DMS153 (cell line): ENCODE results near the gene NANP.
"Not testable (repeated sequence)": the region's sequence is repeated elsewhere in the genome, so short reads cannot be mapped to it uniquely, and the experiment has no call there.

Experiments used
- DNase-seq: peaks from one replicate; lab custom pipeline; 2025; lab: John Stamatoyannopoulos, UW

The NANP gene

DNA sequence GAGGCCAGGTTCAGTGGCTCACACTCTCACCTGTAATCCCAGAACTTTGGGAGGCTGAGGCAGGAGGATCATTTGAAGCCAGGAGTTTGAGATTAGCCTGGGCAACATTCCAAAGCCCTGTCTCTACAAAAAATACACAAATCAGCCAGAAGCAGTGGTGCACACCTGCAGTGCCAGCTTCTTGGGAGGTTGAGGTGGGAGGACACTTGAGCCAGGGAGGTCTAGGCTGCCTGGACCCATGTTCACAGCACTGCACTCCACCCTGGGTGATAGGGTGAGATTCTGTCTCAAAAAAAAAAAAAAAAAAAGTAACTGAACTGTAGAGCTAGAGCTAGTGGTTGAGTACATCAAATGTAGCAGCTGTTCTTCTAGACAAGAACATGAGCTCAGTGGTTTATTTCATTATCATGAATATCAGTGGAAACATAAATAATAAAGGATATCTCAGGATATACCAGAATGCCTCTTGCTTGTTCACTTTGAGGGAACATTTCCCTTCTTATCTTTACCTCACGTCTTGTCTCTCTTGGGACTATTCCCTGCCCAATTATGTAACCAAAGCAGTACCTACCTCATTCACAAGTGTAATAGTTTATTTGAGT lies 17.6 kb downstream of the NANP start:
- DNase-seq: no peak

DNA sequence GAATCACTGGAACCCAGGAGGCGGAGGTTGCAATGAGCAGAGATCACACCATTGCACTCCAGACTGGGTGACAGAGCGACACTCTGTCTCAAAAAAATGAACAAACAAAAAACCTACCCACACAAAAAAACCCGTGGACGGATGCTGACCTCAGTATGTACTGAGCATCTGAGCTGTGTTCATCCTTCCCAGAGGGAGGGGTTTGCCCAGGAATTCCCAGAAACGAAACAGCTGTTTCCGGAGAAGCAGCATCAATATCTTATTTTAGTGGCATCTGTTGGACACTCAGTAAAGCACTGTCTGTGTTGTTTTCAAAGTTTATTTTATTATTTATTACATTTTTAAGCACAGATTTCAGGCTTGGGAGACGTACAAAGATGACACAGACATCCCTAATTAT lies 18.7 kb downstream of the NANP start:
- no peak for DNase-seq

DNA sequence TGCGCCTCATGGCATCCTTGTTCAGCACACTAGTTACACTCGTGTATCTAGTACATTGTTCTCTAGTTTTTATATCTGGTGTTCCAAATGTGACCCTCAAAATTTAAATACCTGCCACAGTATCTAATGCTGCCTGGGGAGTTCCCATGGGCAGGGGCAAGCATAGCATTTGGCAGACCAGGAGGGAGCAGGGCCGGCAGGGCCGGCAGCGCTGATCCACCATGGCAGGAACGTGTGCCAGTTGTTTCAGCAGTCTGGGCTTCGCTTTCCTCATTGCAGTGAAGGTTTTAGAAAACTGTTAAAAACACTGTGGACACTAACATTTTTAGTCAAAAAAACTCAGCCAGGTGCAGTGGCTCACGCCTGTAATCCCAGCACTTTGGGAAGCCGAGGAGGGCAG lies 19.2 kb downstream of the NANP start:
- DNase-seq: no peak

DNA sequence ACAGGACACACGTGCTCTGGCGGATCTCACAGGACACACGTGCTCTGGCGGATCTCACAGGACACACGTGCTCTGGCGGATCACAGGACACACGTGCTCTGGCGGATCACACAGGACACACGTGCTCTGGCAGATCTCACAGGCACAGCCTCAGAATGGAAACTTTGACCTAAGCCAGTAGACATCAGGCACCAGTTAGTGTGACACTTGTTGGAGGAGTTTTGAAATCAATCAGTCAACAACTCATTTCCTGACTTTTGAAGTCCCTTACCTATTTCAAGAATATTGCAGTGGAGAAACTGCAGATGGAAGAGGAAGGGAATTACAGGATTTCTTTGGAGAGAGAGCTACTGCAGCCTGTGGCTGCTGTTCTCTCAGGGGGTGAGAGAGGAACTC lies 20.9 kb downstream of the NANP start:
- not testable (repeated sequence) for DNase-seq

DNA sequence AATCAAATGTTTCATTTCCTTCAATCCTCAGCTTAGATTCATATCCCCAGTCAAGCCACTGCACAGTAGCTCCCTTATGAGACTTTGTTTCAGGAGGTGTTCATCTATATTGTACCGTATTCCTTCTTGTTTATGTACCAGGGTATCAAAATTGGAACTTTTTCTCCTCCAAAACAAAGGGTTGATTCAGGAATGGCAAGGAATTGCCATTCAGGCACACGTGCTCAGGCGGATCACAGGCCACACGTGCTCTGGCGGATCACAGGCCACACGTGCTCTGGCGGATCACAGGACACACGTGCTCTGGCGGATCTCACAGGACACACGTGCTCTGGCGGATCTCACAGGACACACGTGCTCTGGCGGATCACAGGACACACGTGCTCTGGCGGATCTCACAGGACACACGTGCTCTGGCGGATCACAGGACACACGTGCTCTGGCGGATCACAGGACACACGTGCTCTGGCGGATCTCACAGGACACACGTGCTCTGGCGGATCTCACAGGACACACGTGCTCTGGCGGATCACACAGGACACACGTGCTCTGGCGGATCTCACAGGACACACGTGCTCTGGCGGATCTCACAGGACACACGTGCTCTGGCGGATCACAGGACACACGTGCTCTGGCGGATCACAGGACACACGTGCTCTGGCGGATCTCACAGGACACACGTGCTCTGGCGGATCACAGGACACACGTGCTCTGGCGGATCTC lies 21.5 kb downstream of the NANP start:
- DNase-seq: not testable (repeated sequence)

DNA sequence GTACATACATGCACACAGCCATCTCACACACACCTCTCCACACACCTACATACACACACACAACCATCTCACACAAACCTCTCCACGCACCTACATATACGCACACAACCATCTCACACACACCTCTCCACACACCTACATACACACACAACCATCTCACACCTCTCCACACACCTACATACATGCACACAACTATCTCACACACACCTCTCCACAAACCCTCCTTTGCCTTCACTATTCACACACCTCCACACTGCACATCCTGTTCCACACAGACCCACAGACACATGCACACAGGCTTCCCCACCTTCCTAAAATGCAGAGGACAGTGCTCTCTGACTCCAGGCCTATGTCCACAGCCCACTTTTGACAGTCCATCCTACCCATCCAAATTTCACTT lies 22.2 kb downstream of the NANP start:
- DNase-seq: no peak

DNA sequence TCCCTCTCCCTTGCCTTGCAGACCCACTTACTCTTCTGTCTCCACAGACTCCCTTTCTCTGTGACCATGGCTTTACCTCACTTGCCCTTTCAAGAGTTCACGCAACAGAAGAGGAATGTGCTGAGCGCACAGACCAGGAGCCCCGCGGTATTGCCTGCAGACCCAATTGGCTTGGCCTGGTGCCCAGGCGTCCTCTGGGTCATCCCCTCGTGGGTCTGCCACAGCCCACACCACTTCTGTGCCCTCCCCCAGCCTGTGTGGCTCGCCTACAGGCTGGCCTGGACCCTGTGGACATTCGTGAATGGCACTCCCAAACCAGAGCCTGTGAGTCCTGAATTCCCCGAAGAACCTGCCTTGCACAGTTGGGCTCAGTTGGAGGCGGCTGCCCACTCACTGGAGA lies 23.2 kb downstream of the NANP start:
- no peak for DNase-seq

DNA sequence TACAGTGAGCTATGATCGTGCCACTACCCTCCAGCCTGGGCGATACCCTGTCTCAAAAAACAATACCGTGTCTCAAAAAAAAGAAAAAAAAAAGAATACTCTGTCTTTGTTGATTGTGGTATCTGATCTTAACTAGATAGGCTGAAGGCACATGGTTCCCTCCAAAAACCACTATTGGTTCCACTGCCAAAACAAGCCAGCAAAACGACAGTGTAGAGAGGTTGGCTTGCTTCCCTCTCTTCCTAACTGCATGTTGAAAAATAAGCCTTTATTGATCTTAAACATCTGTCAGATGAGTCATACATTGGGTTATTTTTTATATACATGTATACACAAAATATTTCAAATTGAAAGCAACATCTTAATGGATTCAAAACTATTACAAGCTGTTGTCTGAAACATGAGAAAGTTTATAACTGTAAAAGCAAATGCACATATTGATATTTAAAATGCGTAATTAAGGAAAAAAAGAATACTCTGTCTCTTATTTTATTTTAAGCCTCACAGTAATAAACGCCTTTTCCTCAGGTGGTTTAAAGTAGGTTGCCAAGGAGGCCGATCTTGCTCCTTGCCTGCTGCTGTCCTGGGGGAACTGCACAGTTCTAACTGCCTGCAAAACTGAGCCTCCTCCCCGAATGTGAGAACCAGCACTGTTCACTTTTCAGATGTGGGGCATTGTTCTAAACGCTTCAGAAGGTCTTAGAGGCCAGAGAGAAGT lies 31.5 kb downstream of the NANP start:
- DNase-seq: no peak

DNA sequence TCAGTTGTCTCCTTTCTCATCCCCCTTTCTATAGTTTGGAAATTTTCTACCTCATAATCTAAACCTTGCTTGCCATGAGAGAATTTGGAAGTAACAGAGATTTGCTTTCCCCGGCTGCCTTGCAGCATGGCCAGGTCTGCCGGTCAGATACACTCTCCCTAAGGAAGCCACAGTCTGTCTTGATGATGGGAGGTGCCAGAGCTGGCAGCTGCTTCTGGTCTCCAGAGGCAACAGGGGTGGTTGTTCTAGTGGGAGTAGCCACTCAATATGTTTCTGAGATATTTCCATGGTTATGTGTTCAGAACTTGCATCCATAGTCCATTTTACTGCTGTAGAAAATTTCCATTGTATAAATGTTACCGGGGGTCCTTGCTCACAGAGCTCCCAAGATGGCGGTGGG lies 33.0 kb downstream of the NANP start:
- DNase-seq: not testable (repeated sequence)

DNA sequence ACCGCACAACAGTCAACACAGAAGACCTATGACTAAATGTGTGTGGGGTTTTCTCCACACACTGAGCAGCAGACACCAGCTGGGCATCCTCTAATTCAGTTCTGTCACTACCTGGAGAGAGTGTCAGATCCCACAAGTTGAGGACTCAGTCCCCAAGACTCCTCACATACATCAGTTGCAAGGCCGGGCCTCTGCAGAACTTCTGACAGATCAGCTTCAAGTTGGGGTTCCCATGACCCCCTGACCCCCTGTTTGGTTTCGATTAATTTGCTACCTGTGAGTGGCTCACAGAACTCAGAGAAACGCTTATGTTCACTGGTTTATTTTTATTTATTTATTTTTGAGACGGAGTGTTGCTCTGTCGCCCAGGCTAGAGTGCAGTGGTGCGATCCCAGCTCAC lies 35.3 kb downstream of the NANP start:
- DNase-seq: no peak

DNA sequence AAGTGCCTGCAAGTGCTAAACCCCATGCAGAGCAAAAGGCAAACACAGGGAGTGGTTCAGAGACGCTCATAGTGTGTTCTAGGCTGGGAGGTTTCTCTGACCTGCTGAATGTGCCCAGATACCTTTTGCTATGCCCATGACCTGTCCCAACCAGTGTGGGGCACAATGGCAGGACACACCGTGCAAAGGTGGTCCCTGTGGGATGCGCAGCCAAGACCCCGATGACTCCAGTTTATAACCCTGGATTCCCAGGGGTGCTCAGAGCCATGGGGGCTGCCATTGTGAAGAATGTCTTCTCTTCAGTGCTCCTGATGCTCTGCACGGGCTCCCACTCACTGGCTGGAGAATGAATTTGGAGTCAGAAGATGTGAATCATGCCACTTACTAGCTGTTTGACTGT lies 36.3 kb downstream of the NANP start:
- no peak for DNase-seq

DNA sequence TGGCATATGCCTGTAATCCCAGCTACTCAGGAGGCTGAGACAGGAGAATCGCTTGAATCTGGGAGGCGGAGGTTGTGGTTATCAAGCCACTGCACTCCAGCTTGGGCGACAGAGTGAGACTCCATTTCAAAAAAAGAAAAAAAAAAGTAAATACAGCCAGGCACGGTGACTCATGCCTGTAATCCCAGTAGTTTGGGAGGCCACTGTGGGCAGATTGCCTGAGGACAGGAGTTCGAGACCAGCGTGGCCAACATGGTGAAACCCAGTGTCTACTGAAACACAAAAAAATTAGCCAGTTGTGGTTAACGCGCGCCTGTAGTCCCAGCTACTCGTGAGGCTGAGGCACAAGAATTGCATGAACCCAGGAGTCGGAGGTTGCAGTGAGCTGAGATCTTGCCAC lies 36.9 kb downstream of the NANP start:
- DNase-seq: no peak

DNA sequence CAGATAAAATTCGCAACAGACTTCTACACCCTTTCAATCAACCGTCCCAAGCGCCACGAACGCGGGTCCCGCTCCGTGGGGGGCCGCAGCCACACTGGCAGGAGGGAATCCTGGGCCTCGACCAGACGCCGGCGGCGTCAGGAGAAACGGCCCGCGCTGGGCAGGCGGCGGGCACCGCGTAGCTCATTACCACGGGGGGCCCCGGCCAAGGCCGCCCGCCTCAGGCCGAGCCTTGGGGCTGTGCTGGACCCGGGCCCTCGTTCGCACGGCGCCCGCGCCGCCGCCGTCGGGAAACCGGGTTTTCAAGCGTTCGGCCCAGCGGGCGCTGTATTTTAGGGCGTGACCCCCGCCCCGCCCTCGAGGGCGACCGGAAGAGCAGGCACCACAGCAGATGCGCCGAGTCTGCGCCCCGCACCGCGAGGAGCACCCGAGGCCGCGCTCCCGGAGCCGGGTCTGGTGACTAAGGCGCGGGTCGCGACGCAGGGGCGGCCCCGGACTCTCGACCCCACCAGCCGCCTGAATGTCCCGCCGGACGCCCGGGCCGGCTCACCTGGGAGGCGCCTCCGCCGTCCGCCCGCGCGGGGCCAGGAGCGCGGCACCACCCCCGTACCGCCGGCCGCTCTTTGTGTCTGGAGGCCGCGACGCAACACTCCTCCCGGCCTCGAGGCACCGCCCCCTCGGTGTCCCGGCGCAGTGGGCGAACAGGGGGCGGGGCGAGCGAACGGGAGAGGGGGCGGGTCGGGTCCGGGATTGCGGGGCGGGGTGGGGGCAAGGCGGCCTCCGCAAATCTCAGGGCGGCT lies 38.7 kb downstream of the NANP start, which contains the start of gene NINL:
NINL (minus strand) TSS at position 627 of the 800 bp plus-strand sequence. CDS start 58,944 bp downstream, outside the sequence.
- peak; percentile 39 for DNase-seq

DNA sequence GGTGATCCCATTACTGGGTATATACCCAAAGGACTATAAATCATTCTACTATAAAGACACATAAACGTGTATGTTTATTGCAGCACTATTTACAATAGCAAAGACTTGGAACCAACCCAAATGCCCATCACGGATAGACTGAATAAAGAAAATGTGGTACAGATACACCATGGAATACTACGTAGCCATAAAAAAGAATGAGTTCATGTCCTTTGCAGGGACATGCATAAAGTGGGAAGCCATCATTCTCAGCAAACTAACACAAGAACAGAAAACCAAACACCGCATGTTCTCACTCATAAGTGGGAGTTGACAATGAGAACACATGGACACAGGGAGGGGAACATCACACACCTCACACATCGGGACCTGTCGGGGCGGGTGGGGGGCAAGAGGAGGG lies 40.2 kb downstream of the NANP start:
- not testable (repeated sequence) for DNase-seq

DNA sequence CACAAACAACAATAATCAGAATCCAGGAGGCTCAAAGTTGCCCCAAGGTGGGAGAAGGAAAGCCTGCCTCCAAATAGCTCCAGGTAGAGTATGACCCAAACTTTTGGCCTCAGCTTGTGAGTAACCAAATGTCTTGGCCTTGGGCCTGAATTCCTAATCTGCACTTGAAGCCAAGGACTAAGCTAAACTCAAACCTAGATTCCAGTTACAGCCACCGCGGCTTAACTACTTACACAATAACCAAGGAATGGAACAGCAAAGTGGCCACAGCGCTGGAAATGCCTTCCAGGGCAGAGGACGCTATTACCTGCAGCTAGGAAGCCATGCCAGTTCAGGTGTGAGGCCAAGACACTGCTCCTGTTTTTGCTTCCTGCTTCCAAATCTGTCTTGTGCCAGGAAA lies 43.1 kb downstream of the NANP start:
- no peak for DNase-seq

DNA sequence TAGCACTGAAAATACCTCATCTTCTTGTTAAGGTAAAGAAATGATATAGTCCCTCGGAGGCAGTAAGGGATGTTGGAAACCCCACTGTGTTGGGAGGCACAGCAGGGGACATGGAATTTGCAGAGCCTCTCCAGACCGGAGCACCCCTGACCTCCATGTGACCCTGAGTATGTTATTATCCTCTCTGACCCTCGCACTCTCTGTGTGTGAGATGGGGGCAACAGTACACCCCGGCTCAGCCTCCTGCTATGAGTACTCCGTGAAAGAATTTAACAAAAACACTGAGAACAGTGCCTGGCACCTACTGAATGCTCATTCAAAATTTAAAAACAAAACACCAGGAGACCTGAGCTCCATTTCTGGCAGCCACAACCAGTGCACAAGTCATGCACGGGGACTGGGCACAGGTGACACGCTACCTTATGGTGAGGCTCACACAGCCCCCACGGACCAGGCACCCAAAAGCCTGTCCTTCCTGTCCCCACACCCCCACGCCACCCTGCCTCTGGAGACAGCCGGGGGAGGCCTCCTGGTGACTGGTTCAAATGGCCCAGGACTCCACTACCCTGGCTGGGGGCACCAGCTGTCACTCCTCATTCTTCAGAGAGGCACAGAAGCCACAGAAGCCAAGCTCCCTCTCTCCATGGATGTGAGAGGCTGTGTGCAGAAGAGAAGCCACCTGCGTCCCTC lies 44.6 kb downstream of the NANP start:
- DNase-seq: no peak

DNA sequence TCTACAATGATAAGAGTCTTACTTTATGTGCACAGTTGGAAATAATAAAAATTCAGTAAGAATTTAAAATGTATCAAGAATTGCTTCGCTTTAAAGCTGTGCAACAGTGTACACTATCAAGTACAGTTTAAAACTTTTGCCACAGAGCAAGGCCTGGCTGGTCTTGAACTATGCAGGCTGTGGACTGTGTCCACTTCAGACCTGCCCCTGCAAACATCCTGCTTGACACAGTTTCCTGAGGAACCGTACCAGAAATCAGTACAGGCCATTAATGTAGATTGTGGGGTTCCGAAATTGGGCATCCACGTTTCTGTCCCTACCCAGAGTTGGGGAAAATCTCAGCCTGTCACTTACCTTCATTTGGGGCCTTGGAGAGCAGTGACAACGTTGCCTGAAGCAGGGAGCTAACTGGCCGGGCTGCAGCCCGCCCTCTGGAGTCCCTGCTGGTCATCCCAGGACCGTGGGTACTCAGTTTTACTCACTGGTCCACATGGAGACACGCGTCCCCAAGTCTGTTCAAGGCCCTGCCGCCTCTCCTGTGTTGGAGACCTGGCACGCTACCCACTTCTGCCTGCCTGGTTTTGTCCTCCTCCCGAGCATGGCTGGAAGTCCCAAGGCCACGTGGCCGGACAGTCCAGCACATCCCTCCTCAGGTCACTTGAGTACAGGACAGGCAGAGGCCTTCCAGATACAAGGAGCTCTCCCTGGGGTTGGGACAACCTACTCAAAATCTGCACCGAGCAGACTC lies 46.9 kb downstream of the NANP start:
- DNase-seq: no peak

DNA sequence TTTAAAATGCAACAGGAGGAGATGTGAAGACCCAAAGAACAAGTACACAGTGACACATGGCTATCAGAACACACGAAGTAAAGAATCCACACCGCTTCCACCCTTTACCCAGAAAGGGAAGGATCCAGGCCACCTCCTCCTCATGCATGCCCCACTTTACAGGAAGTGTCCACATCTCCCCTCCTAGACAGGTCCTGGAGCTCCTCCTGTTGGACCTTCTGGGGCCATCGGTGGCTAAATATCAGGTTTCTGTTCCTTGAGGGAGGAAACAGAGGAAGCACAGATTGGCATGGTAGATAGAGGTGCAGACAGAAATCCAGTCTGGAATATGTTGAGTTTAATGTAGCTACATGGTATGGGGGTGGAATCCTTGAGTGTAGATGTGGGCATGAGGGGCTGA lies 49.4 kb downstream of the NANP start:
- DNase-seq: no peak

DNA sequence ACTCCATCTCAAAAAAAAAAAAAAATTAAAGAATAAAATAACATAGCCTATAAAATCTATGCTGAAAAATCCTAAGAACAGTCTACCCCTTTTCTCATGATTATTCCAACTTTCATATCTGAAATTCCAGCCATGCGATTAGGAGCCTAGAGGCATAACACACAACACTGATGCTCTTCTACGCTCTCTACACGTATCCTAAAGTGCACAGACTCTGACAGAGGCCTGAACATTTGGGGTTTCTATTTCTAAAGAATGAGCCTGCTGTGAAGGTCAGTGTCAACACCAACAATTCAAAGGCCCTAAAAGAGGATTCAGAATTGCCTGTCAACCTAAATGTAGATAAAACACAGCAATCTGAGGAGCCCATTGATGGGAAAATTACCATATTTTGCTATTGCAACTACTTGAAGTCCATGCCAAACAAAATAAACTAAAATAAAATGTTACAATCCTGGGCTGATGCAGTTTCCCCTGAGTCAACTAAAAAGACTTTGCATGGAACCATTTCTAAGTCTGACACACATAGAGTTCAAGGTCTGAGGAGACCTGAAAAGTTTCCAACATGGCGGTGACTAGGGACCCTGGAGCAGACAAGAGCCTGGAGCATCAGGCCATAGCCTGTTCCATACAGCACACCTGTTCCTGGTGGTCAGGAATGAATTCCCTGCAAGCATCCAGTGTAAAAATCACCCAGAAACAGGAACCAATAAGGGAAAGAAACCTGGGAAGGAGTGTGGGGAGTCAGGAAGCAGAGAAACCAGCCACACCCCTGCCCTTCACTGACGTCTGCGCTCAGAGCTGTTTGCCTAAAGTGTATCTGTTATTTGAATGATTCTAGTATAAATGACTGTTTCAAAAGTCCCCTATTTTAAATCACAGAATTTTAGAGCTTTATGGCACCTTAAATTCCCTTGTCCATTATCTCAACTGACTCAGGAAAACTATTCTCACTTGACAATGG lies 50.2 kb downstream of the NANP start:
- no peak for DNase-seq

DNA sequence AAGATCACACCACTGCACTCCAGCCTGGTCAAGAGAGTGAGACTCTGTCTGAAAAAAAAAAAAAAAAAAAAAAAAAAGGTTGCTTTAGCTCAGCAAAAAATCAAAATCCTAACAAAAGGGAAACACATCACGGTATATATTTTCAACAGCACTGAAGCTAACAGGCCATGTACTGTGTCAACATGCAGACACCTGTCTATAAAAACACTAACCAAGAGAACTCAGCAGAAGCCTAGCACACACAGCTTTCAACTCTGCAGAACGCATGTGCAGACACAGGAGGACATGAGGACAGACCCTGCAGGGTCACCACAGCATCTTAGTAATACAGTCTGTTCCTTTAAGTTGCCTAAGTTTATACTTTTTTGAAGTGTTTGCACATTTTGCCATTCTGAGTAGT lies 52.0 kb downstream of the NANP start:
- peak; percentile 24 for DNase-seq
